ENCODE data around the gene ARSI. TPM values are rescaled to one million over a fixed set of nuclear protein-coding genes. Genes with fewer than 3 reads are reported as not detected.

Gene ARSI
- polyA plus RNA-seq, 6 donors from 2014 or later: not detected

- Mint-ChIP-seq H3K9me3 (peaks cover 0 to 3% (median 0%) of the 10 kb centered on the region in 7 donors), H3K4me1 (no peaks in the 10 kb centered on the region), H3K4me3 (no peak overlapping the region), H3K36me3 (no peaks in the 10 kb centered on the region), H3K27ac (no peak overlapping the region), H3K27me3 (peaks cover 0 to 10% (median 0%) of the 10 kb centered on the region in 3 donors)
- no peak for ATAC-seq (ENCODE audit: low read depth in 2 of 2)
- no peak for DNase-seq
Measured at GRCh38 chr5:150339841-150340240, 37.1 kb upstream of the ARSI start.

GRCh38 chr5:150339165-150339564 lies 36.5 kb upstream of the ARSI start:
- DNase-seq (no peak), ATAC-seq (ENCODE audit: low read depth in 2 of 2) (no peak)
- H3K4me3 Mint-ChIP-seq: no peak overlapping the region
- H3K9me3 Mint-ChIP-seq: peaks cover 0 to 3% (median 0%) of the 10 kb centered on the region in 7 donors
- no peaks in the 10 kb centered on the region for H3K4me1 Mint-ChIP-seq
- H3K27ac Mint-ChIP-seq: no peak overlapping the region
- H3K36me3 Mint-ChIP-seq: no peaks in the 10 kb centered on the region
- H3K27me3 Mint-ChIP-seq: peaks cover 0 to 10% (median 0%) of the 10 kb centered on the region in 3 donors

GRCh38 chr5:150338546-150338945 lies 35.8 kb upstream of the ARSI start:
- peaks cover 0 to 10% (median 0%) of the 10 kb centered on the region in 3 donors for H3K27me3 Mint-ChIP-seq
- ATAC-seq (ENCODE audit: low read depth in 2 of 2): no peak
- no peaks in the 10 kb centered on the region for H3K36me3 Mint-ChIP-seq
- DNase-seq: no peak
- no peaks in the 10 kb centered on the region for H3K4me1 Mint-ChIP-seq
- H3K4me3 Mint-ChIP-seq: no peak overlapping the region
- H3K27ac Mint-ChIP-seq: no peak overlapping the region
- H3K9me3 Mint-ChIP-seq: peaks cover 0 to 3% (median 0%) of the 10 kb centered on the region in 7 donors

GRCh38 chr5:150335778-150336177 lies 33.1 kb upstream of the ARSI start:
- Mint-ChIP-seq H3K27me3 (peaks cover 0 to 10% (median 0%) of the 10 kb centered on the region in 3 donors), H3K4me1 (no peaks in the 10 kb centered on the region)

GRCh38 chr5:150333400-150333799 lies 30.7 kb upstream of the ARSI start:
- Mint-ChIP-seq H3K4me3 (no peak overlapping the region), H3K27me3 (peaks cover 0 to 26% (median 7%) of the 10 kb centered on the region in 3 donors), H3K36me3 (no peaks in the 10 kb centered on the region), H3K4me1 (peaks cover 0 to 5% (median 0%) of the 10 kb centered on the region in 3 donors), H3K9me3 (peaks cover 0 to 3% (median 0%) of the 10 kb centered on the region in 7 donors), H3K27ac (peak overlapping the region in 1 of 6 donors; percentile 78)
- DNase-seq: no peak
- ATAC-seq (ENCODE audit: low read depth in 2 of 2): no peak

More at GRCh38 chr5:150335778-150336177, 33.1 kb upstream of the ARSI start:
- Mint-ChIP-seq H3K27ac (no peak overlapping the region), H3K36me3 (no peaks in the 10 kb centered on the region), H3K4me3 (no peak overlapping the region), H3K9me3 (peaks cover 0 to 3% (median 0%) of the 10 kb centered on the region in 7 donors)
- DNase-seq (no peak), ATAC-seq (ENCODE audit: low read depth in 2 of 2) (no peak)

GRCh38 chr5:150329881-150330876 lies 27.5 kb upstream of the ARSI start:
- no peak overlapping the region for H3K27ac Mint-ChIP-seq
- H3K36me3 Mint-ChIP-seq: no peaks in the 10 kb centered on the region
- ATAC-seq (ENCODE audit: low read depth in 2 of 2) (no peak), DNase-seq (no peak)
- peaks cover 0 to 18% (median 17%) of the 10 kb centered on the region in 3 donors for H3K27me3 Mint-ChIP-seq
- no peak overlapping the region for H3K4me3 Mint-ChIP-seq
- no peaks in the 10 kb centered on the region for H3K9me3 Mint-ChIP-seq
- peaks cover 0 to 5% (median 0%) of the 10 kb centered on the region in 3 donors for H3K4me1 Mint-ChIP-seq

- Mint-ChIP-seq H3K9me3 (no peaks in the 10 kb centered on the region), H3K36me3 (no peaks in the 10 kb centered on the region), H3K27me3 (peaks cover 0 to 18% (median 17%) of the 10 kb centered on the region in 3 donors), H3K4me1 (peaks cover 0 to 5% (median 0%) of the 10 kb centered on the region in 3 donors), H3K4me3 (no peak overlapping the region), H3K27ac (peak overlapping the region in 1 of 6 donors; percentile 43)
- no peak for ATAC-seq (ENCODE audit: low read depth in 2 of 2)
- DNase-seq: no peak
Measured at GRCh38 chr5:150329038-150329437, 26.3 kb upstream of the ARSI start.

- ATAC-seq (ENCODE audit: low read depth in 2 of 2) (no peak), DNase-seq (no peak)
- no peak overlapping the region for H3K4me3 Mint-ChIP-seq
- no peaks in the 10 kb centered on the region for H3K36me3 Mint-ChIP-seq
- H3K27me3 Mint-ChIP-seq: peaks cover 0 to 18% (median 17%) of the 10 kb centered on the region in 3 donors
- H3K9me3 Mint-ChIP-seq: no peaks in the 10 kb centered on the region
- no peak overlapping the region for H3K27ac Mint-ChIP-seq
- peaks cover 0 to 5% (median 0%) of the 10 kb centered on the region in 3 donors for H3K4me1 Mint-ChIP-seq
Measured at GRCh38 chr5:150328515-150328914, 25.8 kb upstream of the ARSI start.

GRCh38 chr5:150327139-150327538 lies 24.4 kb upstream of the ARSI start:
- no peak for ATAC-seq (ENCODE audit: low read depth in 2 of 2)
- H3K27me3 Mint-ChIP-seq: peaks cover 3 to 18% (median 17%) of the 10 kb centered on the region in 3 donors
- no peaks in the 10 kb centered on the region for H3K36me3 Mint-ChIP-seq
- H3K27ac Mint-ChIP-seq: no peak overlapping the region
- no peak overlapping the region for H3K4me3 Mint-ChIP-seq
- no peak for DNase-seq
- H3K9me3 Mint-ChIP-seq: no peaks in the 10 kb centered on the region
- peaks cover 0 to 5% (median 0%) of the 10 kb centered on the region in 3 donors for H3K4me1 Mint-ChIP-seq

- DNase-seq (no peak), ATAC-seq (ENCODE audit: low read depth in 2 of 2) (no peak)
- no peaks in the 10 kb centered on the region for H3K36me3 Mint-ChIP-seq
- H3K4me1 Mint-ChIP-seq: peaks cover 0 to 5% (median 0%) of the 10 kb centered on the region in 3 donors
- H3K4me3 Mint-ChIP-seq: no peak overlapping the region
- H3K27ac Mint-ChIP-seq: no peak overlapping the region
- H3K27me3 Mint-ChIP-seq: peaks cover 3 to 18% (median 17%) of the 10 kb centered on the region in 3 donors
- H3K9me3 Mint-ChIP-seq: no peaks in the 10 kb centered on the region
Measured at GRCh38 chr5:150326707-150327106, 24.0 kb upstream of the ARSI start.

GRCh38 chr5:150325426-150325825 lies 22.7 kb upstream of the ARSI start:
- DNase-seq (no peak), ATAC-seq (ENCODE audit: low read depth in 2 of 2) (no peak)

GRCh38 chr5:150323819-150324218 lies 21.1 kb upstream of the ARSI start:
- no peak for DNase-seq
- no peak for ATAC-seq (ENCODE audit: low read depth in 2 of 2)
- H3K4me3 Mint-ChIP-seq: no peak overlapping the region
- no peaks in the 10 kb centered on the region for H3K9me3 Mint-ChIP-seq
- H3K36me3 Mint-ChIP-seq: no peaks in the 10 kb centered on the region
- H3K27ac Mint-ChIP-seq: no peak overlapping the region
- H3K27me3 Mint-ChIP-seq: peaks cover 3 to 13% (median 3%) of the 10 kb centered on the region in 3 donors
- H3K4me1 Mint-ChIP-seq: peaks cover 0 to 1% (median 0%) of the 10 kb centered on the region in 3 donors

More at GRCh38 chr5:150325426-150325825, 22.7 kb upstream of the ARSI start:
- H3K36me3 Mint-ChIP-seq: no peaks in the 10 kb centered on the region
- H3K4me3 Mint-ChIP-seq: no peak overlapping the region
- H3K27me3 Mint-ChIP-seq: peaks cover 3 to 18% (median 17%) of the 10 kb centered on the region in 3 donors
- H3K27ac Mint-ChIP-seq: no peak overlapping the region
- H3K4me1 Mint-ChIP-seq: peaks cover 0 to 5% (median 0%) of the 10 kb centered on the region in 3 donors
- H3K9me3 Mint-ChIP-seq: no peaks in the 10 kb centered on the region

GRCh38 chr5:150323092-150323491 lies 20.4 kb upstream of the ARSI start:
- Mint-ChIP-seq H3K36me3 (no peaks in the 10 kb centered on the region), H3K9me3 (no peaks in the 10 kb centered on the region), H3K27me3 (peaks cover 7 to 16% (median 8%) of the 10 kb centered on the region in 3 donors), H3K4me1 (no peaks in the 10 kb centered on the region), H3K27ac (no peak overlapping the region), H3K4me3 (no peak overlapping the region)
- DNase-seq: no peak
- ATAC-seq (ENCODE audit: low read depth in 2 of 2): no peak

GRCh38 chr5:150322202-150322601 lies 19.5 kb upstream of the ARSI start:
- no peak overlapping the region for H3K27ac Mint-ChIP-seq
- DNase-seq (no peak), ATAC-seq (ENCODE audit: low read depth in 2 of 2) (no peak)
- no peak overlapping the region for H3K4me3 Mint-ChIP-seq
- H3K9me3 Mint-ChIP-seq: no peaks in the 10 kb centered on the region
- no peaks in the 10 kb centered on the region for H3K4me1 Mint-ChIP-seq
- no peaks in the 10 kb centered on the region for H3K36me3 Mint-ChIP-seq
- peaks cover 9 to 14% (median 11%) of the 10 kb centered on the region in 3 donors for H3K27me3 Mint-ChIP-seq

All from naive B cell (primary cell).